Measurements from ENCODE around the gene F8. TPM values are rescaled to one million over a fixed set of nuclear protein-coding genes. Genes with fewer than 3 reads are reported as not detected.

F8 gene
- total RNA-seq, 1 experiment from 2014 or later, result 2.6 TPM

DNA sequence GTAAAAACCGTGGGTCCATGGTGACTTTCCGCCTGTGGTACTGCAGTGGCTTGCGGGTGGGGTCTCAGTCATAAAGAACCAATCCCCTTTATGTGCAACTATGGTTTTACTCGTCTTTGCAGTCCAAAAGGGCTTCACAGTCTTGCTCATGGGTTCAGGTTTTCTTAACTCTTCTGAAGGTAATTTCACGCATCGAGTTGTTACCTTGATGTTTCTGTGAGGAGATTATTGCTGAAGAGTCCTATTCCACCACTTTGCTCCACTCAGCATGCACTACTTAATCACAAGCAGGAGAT, 41.5 kb downstream of the F8 start:
- H3K27ac ChIP-seq (ENCODE audit: low read depth, low read length), result no peak overlapping the region
- H3K4me2 ChIP-seq (ENCODE audit: low read length), result peak overlapping the region; percentile 67
- peak overlapping the region; percentile 54 for H2AFZ ChIP-seq (ENCODE audit: low read depth, low read length, poor library complexity, severe bottlenecking)
- no peaks in the 10 kb centered on the region for H3K27me3 ChIP-seq (ENCODE audit: insufficient read depth, low read length)
- no peaks in the 10 kb centered on the region for H4K20me1 ChIP-seq (ENCODE audit: insufficient read depth)
- RAD21 ChIA-PET (ENCODE audit: low non-redundant PET in 1 of 2, low total read pairs in 2 of 2, uncharacterized antibody in 2 of 2, unreplicated experiment in 2 of 2), result no interaction called here
- peaks cover 0 to 10% of the 10 kb centered on the region in 2 experiments; a peak in 1 of 4 replicates for H3K4me1 ChIP-seq (ENCODE audit: control insufficient read depth in 1 of 2, insufficient read depth in 2 of 2, low read length in 2 of 2)
- no peak overlapping the region for H3K9ac ChIP-seq (ENCODE audit: low read length)
- no peak for TF ChIP-seq RAD21 (IDR thresholded peaks at IDR 0.05; ENCODE audit: low read depth)
- TF ChIP-seq ZFX (IDR thresholded peaks at IDR 0.05), result no peak
- TF ChIP-seq, protein P1, sequence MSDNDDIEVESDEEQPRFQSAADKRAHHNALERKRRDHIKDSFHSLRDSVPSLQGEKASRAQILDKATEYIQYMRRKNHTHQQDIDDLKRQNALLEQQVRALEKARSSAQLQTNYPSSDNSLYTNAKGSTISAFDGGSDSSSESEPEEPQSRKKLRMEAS (IDR thresholded peaks at IDR 0.05), result no peak
- no peak for TF ChIP-seq SP1 (IDR thresholded peaks at IDR 0.05; ENCODE audit: low read depth)
- no peak for TF ChIP-seq YY1 (IDR thresholded peaks at IDR 0.05; ENCODE audit: extremely low read depth, insufficient replicate concordance, low read depth, low read length)
- TF ChIP-seq, protein P2, sequence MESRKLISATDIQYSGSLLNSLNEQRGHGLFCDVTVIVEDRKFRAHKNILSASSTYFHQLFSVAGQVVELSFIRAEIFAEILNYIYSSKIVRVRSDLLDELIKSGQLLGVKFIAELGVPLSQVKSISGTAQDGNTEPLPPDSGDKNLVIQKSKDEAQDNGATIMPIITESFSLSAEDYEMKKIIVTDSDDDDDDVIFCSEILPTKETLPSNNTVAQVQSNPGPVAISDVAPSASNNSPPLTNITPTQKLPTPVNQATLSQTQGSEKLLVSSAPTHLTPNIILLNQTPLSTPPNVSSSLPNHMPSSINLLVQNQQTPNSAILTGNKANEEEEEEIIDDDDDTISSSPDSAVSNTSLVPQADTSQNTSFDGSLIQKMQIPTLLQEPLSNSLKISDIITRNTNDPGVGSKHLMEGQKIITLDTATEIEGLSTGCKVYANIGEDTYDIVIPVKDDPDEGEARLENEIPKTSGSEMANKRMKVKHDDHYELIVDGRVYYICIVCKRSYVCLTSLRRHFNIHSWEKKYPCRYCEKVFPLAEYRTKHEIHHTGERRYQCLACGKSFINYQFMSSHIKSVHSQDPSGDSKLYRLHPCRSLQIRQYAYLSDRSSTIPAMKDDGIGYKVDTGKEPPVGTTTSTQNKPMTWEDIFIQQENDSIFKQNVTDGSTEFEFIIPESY (IDR thresholded peaks at IDR 0.05; ENCODE audit: extremely low read depth, insufficient replicate concordance, low read length), result no peak
- TF ChIP-seq JUND (IDR thresholded peaks at IDR 0.05), result no peak
- TF ChIP-seq CBX3 (IDR thresholded peaks at IDR 0.05; ENCODE audit: low read depth), result no peak
- TF ChIP-seq CEBPB (IDR thresholded peaks at IDR 0.05; ENCODE audit: low read depth), result no peak
- no peak for TF ChIP-seq TCF7L2 (IDR thresholded peaks at IDR 0.05; ENCODE audit: borderline replicate concordance, extremely low read depth, insufficient read depth, insufficient read length)
- intact Hi-C loops (cut with micrococcal nuclease), result loop anchor here (1.0 to 2.0 kb wide), 4 partner anchors 76 to 840 kb away; no protein-coding TSS in a partner anchor
- no TSS peak for BruUV-seq (replicated peaks)
- POLR2A ChIA-PET, result no interaction called here
- H3K4me3 ChIP-seq (replicated peaks in 1 of 2; ENCODE audit: low read depth in 1 of 2, low read length in 2 of 2), result 0 out of 4 replicates have a peak overlapping the region, but pooled peaks of 1 of the 2 experiments have one; percentile 51
- CTCF ChIA-PET, result interaction anchor here (1.0 kb wide), 1 partner anchor 198 kb away, joined by 3 read pairs; no protein-coding TSS in a partner anchor
- DNase-seq (ENCODE audit: low read depth, low spot score) (no peak), ATAC-seq (peak; percentile 35; the same call in 1 of the 2 replicates)
- H3K9me3 ChIP-seq (ENCODE audit: control insufficient read depth in 1 of 2, insufficient read depth in 1 of 2, low read depth in 1 of 2, low read length in 2 of 2), result no peaks in the 10 kb centered on the region
- no peaks in the 10 kb centered on the region for H3K79me2 ChIP-seq (ENCODE audit: insufficient read depth, low read length)
- H3K9me2 ChIP-seq (ENCODE audit: insufficient read depth), result no peaks in the 10 kb centered on the region
- no peaks in the 10 kb centered on the region for H3K36me3 ChIP-seq (ENCODE audit: control insufficient read depth in 1 of 2, insufficient read depth in 2 of 2, low read length in 2 of 2)
